Measurements from ENCODE around the gene KCNQ5. TPM values are rescaled to one million over a fixed set of nuclear protein-coding genes. Genes with fewer than 3 reads are reported as not detected.

KCNQ5 gene
- total RNA-seq, 2 donors from 2014 or later, result 0.22 to 0.56 TPM

DNA sequence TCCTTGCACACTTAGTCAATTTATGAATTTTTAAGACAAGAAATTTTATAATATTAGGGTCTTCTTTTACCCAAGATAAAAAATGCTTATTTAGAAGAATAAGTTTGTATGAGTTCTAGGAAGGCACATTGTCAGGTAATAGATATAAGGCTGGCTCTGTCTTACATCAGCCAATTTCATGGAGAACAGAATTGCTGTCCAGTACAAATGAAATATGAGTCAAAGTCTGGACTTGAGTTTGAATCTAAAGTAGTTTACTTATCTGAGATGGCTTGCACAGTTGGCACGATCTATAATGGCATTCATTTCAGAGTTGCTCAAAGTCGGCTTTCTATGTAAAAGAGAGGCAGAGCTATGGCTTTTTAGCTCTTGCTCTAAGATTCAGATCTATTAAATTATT, 228.2 kb downstream of the KCNQ5 start:
- TF ChIP-seq, protein P1, sequence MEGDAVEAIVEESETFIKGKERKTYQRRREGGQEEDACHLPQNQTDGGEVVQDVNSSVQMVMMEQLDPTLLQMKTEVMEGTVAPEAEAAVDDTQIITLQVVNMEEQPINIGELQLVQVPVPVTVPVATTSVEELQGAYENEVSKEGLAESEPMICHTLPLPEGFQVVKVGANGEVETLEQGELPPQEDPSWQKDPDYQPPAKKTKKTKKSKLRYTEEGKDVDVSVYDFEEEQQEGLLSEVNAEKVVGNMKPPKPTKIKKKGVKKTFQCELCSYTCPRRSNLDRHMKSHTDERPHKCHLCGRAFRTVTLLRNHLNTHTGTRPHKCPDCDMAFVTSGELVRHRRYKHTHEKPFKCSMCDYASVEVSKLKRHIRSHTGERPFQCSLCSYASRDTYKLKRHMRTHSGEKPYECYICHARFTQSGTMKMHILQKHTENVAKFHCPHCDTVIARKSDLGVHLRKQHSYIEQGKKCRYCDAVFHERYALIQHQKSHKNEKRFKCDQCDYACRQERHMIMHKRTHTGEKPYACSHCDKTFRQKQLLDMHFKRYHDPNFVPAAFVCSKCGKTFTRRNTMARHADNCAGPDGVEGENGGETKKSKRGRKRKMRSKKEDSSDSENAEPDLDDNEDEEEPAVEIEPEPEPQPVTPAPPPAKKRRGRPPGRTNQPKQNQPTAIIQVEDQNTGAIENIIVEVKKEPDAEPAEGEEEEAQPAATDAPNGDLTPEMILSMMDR (IDR thresholded peaks at IDR 0.05), result no peak
- intact Hi-C loops (cut with DNase I), result no loop called here
- H3K27ac ChIP-seq, result no peak overlapping the region
- no peaks in the 10 kb centered on the region for H3K27me3 ChIP-seq
- no peak for DNase-seq
- H3K9ac ChIP-seq (ENCODE audit: low read depth in 2 of 2, low read length in 2 of 2), result no peak overlapping the region
- no peaks in the 10 kb centered on the region for H3K4me1 ChIP-seq
- no peaks in the 10 kb centered on the region for H3K36me3 ChIP-seq
- H3K4me3 ChIP-seq, result no peak overlapping the region
- H3K9me3 ChIP-seq, result no peaks in the 10 kb centered on the region

DNA sequence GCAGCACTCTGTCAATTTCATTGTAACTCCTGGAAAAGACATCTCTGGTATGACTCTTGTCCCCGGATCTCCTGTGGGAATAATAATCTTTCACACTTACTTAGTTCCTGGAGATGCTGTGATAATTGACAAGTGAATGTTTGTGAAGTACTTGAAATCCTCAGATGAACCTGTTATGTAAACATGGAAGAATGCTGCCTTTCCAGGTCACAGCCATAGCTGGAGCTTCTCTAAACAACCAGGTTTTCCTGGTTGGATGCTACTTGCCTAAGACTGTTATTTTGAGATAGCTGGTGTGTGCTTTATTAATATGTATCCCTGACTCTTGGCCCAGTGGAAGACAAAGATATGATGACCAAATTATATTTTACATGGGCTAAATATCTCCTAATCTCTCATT, 228.6 kb downstream of the KCNQ5 start:
- Histone ChIP-seq H3K36me3 (no peaks in the 10 kb centered on the region), H3K4me1 (no peaks in the 10 kb centered on the region), H3K9ac (ENCODE audit: low read depth in 2 of 2, low read length in 2 of 2) (no peak overlapping the region), H3K4me3 (no peak overlapping the region), H3K9me3 (no peaks in the 10 kb centered on the region), H3K27me3 (no peaks in the 10 kb centered on the region), H3K27ac (no peak overlapping the region)
- intact Hi-C loops (cut with DNase I), result no loop called here
- TF ChIP-seq, protein P1 (IDR thresholded peaks at IDR 0.05), result no peak
- DNase-seq, result no peak

DNA sequence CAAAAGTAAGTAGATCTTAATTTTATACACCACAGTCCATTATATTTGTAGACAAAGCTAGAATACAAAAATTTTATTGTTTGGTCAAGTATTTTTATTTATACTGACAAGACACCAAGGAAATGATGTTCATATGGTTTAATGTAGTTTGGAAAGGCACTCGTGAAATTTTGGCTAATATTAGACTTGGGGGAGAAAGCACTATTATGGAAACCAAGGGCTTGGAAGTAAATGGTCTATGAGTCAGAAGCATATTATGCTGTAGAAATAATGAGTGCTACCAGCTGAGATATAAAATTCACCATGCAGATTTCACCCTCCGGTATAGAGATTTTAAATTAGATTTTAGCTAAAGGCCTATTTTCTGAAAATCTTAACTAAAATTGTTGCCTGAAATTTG, 233.6 kb downstream of the KCNQ5 start:
- no peak overlapping the region for H3K4me3 ChIP-seq
- no peaks in the 10 kb centered on the region for H3K4me1 ChIP-seq
- H3K36me3 ChIP-seq, result no peaks in the 10 kb centered on the region
- no peaks in the 10 kb centered on the region for H3K27me3 ChIP-seq
- no peaks in the 10 kb centered on the region for H3K9me3 ChIP-seq
- no peak for DNase-seq
- intact Hi-C loops (cut with DNase I), result no loop called here
- no peak overlapping the region for H3K27ac ChIP-seq
- TF ChIP-seq, protein P1 (IDR thresholded peaks at IDR 0.05), result no peak
- no peak overlapping the region for H3K9ac ChIP-seq (ENCODE audit: low read depth in 2 of 2, low read length in 2 of 2)

DNA sequence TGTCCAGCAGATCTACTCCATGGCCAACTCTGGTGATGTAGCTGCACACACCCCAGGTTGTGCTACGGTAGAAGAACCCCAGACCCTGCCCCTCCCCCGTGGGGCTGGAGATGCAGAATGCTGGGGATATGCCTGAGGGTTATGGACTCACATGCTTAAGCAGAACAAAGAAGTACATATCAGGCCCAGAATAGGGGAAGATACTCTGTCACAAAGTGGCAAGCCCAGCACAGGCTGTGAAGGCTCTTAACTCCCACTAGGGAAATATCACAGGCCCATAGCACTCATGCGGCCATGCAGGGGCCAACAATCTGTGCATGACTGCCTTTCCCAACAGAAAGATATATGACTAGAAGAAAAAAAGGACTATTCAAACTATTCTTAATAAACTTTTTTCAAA, 234.9 kb downstream of the KCNQ5 start:
- Histone ChIP-seq H3K36me3 (no peaks in the 10 kb centered on the region), H3K9ac (ENCODE audit: low read depth in 2 of 2, low read length in 2 of 2) (no peak overlapping the region), H3K4me1 (no peaks in the 10 kb centered on the region), H3K27me3 (no peaks in the 10 kb centered on the region), H3K4me3 (no peak overlapping the region), H3K27ac (no peak overlapping the region), H3K9me3 (no peaks in the 10 kb centered on the region)
- no peak for DNase-seq
- intact Hi-C loops (cut with DNase I), result no loop called here
- TF ChIP-seq, protein P1 (IDR thresholded peaks at IDR 0.05), result no peak

DNA sequence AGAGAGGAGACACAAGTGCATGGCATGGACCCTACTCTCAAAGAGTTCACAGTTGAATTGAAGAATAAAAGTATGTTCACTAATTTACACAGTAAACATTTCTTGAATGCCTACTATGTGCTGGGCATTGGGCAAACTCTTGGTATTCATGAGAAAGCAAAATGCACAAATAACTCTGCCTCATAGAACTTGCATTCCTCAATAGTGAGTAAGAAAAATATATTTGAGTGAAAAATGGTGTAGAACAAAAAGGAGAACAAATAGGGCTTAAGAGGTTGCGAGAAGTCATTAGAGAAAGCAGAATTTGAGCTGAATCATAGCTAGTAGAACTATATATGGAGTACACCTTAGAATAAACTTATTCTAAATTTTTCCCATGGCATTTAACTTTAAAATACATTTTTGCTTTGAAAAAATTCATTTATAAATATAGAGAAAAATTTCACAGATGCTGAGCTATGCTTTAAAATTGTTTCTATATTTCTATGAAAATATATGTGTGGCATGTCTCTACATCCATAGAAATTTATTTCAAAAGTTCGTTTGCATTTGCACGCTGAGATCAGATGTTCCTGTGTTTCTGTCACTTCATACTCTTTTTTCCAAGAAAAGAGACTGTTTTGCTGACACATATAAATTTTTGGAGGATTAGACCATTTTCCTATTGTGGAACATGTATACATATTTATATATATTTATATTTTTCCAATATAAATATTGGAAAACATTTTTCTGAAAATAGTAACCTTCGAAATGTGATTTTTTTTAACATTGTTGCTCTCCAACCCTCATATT, 236.1 kb downstream of the KCNQ5 start:
- TF ChIP-seq, protein P1 (IDR thresholded peaks at IDR 0.05), result no peak
- no peaks in the 10 kb centered on the region for H3K4me1 ChIP-seq
- no peaks in the 10 kb centered on the region for H3K9me3 ChIP-seq
- H3K4me3 ChIP-seq, result no peak overlapping the region
- H3K27ac ChIP-seq, result no peak overlapping the region
- H3K36me3 ChIP-seq, result no peaks in the 10 kb centered on the region
- intact Hi-C loops (cut with DNase I), result no loop called here
- DNase-seq, result no peak
- H3K9ac ChIP-seq (ENCODE audit: low read depth in 2 of 2, low read length in 2 of 2), result no peak overlapping the region
- no peaks in the 10 kb centered on the region for H3K27me3 ChIP-seq
